ENCODE results near the gene UBE3C.

DNA sequence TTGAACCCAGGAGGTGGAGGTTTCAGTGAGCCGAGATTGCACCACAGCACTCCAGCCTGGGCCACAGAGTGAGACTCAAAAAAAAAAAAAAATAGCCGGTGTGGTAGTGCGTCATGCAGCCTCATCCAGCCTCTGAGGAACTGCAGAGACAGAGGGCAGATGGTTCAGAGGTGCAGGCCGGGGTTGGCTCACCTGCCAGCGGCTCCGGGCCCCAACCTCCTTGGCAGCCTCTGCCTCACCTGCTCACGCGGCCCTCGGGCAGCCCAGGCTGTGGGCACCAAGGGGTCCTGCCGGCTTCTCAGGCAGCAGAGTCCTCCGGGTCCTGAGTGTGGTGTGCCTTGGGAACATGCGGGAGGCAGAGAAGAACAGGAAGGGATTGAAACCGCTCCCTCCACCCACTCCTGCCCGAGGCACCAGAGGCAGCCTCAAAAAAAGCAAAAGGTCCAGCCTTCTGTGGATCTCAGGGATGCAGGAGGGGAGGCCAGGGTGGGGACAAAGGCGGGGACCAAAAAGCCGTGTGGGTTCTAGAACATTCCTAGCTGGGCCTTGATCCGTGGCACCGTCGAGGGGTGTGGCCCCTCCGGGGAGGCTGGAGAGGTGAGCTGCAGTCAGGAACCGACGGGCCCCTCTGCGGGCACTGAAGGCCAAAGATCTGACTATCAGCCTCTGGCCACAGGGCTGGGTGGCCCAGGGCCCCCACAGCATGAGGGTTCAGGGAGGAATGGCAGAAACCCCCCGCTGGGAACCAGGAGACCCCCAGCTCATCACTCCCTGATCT, 142.7 kb downstream of the UBE3C start:
- TF ChIP-seq TAF1 (IDR thresholded peaks at IDR 0.05; ENCODE audit: low read depth), result no peak
- no peak for TF ChIP-seq EZH2 (IDR thresholded peaks at IDR 0.05; ENCODE audit: borderline replicate concordance, insufficient read depth, low read length, poor library complexity, severe bottlenecking)

Data from neural cell (in vitro differentiated cells).